Astrocyte (in vitro differentiated cells and primary cell): ENCODE data around the gene MIOX. TPM values are rescaled to one million over a fixed set of nuclear protein-coding genes. Genes with fewer than 3 reads are reported as not detected.

ENCODE experiments used
- DNase-seq: peaks from one replicate; pipeline ENCODE4 v3.0.0-alpha.2; 2010; ENCODE audit warnings: low read depth
- FAIRE-seq: peaks from 2 replicates; lab custom pipeline; 2011; peaks lifted over from hg19 to GRCh38; lab: Jason Lieb, UNC
- H2AFZ ChIP-seq: 2 replicates; pipeline ENCODE4 v1.6.0; 2012; ENCODE audit warnings: low read depth, low read length, inconsistent platforms
- H3K27ac ChIP-seq: 2 replicates; pipeline ENCODE4 v1.5.1; 2011; ENCODE audit warnings: low read depth, low read length, inconsistent platforms
- H3K27me3 ChIP-seq: 2 replicates; pipeline ENCODE4 v1.6.0; 2011; ENCODE audit warnings: low read length, inconsistent platforms; ENCODE audit not compliant: insufficient read depth
- H3K36me3 ChIP-seq: 2 replicates; pipeline ENCODE4 v1.5.1; 2011; ENCODE audit warnings: low read length, inconsistent platforms; ENCODE audit not compliant: insufficient read depth
- H3K4me1 ChIP-seq: 2 replicates; pipeline ENCODE4 v1.5.1; 2011; ENCODE audit warnings: low read length, inconsistent platforms; ENCODE audit not compliant: insufficient read depth
- H3K4me2 ChIP-seq: 2 replicates; pipeline ENCODE4 v1.6.0; 2012; ENCODE audit warnings: low read length, inconsistent platforms
- H3K4me3 ChIP-seq: 2 replicates; pipeline ENCODE4 v1.5.1; 2011; ENCODE audit warnings: low read depth, mild to moderate bottlenecking, low read length, inconsistent platforms; ENCODE audit not compliant: insufficient read depth
- H3K79me2 ChIP-seq: 2 replicates; pipeline ENCODE4 v1.6.0; 2012; ENCODE audit warnings: mild to moderate bottlenecking, low read length, inconsistent platforms; ENCODE audit not compliant: insufficient read depth
- H3K9ac ChIP-seq: 2 replicates; pipeline ENCODE4 v1.6.0; 2012; ENCODE audit warnings: mild to moderate bottlenecking, low read length, inconsistent platforms
- H3K9me3 ChIP-seq: 2 replicates; pipeline ENCODE4 v1.5.1; 2012; ENCODE audit warnings: low read depth, mild to moderate bottlenecking, low read length, inconsistent platforms; ENCODE audit not compliant: insufficient read depth
- H4K20me1 ChIP-seq: 2 replicates; pipeline ENCODE4 v1.6.0; 2012; ENCODE audit warnings: low read length, inconsistent platforms; ENCODE audit not compliant: insufficient read depth
- H3K27ac Mint-ChIP-seq: one replicate; pipeline ENCODE4 v1.8.0; 2021; ENCODE audit warnings: mild to moderate bottlenecking, mixed read lengths; ENCODE audit not compliant: unreplicated experiment
- H3K27me3 Mint-ChIP-seq: one replicate; pipeline ENCODE4 v1.8.0; 2021; ENCODE audit warnings: low read depth, mixed read lengths; ENCODE audit not compliant: unreplicated experiment
- H3K36me3 Mint-ChIP-seq: one replicate; pipeline ENCODE4 v1.8.0; 2021; ENCODE audit warnings: low read depth, mixed read lengths; ENCODE audit not compliant: unreplicated experiment
- H3K4me1 Mint-ChIP-seq: one replicate; pipeline ENCODE4 v1.8.0; 2021; ENCODE audit warnings: low read depth, mixed read lengths; ENCODE audit not compliant: unreplicated experiment
- H3K4me3 Mint-ChIP-seq: one replicate; pipeline ENCODE4 v1.8.0; 2021; ENCODE audit warnings: mild to moderate bottlenecking, moderate library complexity, mixed read lengths; ENCODE audit not compliant: unreplicated experiment
- H3K9me3 Mint-ChIP-seq: one replicate; pipeline ENCODE4 v1.8.0; 2021; ENCODE audit warnings: mild to moderate bottlenecking, mixed read lengths; ENCODE audit not compliant: unreplicated experiment
- CTCF ChIP-seq: IDR thresholded peaks from 2 replicates; pipeline ENCODE4 v1.5.1; 2011; ENCODE audit warnings: low read depth, mild to moderate bottlenecking, inconsistent platforms, low read length, moderate library complexity; ENCODE audit not compliant: insufficient read depth
- EZH2 ChIP-seq: IDR thresholded peaks from 2 replicates; pipeline ENCODE4 v1.6.1; 2012; ENCODE audit warnings: mild to moderate bottlenecking, low read length, inconsistent platforms; ENCODE audit not compliant: insufficient read depth
- total RNA-seq: library from RNA; stranded (reverse); gene quantifications from 2 replicates; pipeline ENCODE4 v1.2.1, GENCODE V29; 2021

Gene MIOX
- total RNA-seq, 1 donor from 2014 or later, result 0.91 TPM

- Histone ChIP-seq H3K27me3 (peaks cover 2% of the 10 kb centered on the region), H3K79me2 (no peaks in the 10 kb centered on the region), H3K36me3 (no peaks in the 10 kb centered on the region), H3K4me3 (no peak overlapping the region), H4K20me1 (no peaks in the 10 kb centered on the region), H3K4me2 (no peak overlapping the region), H3K27ac (no peak overlapping the region), H3K9ac (no peak overlapping the region), H2AFZ (no peak overlapping the region), H3K9me3 (no peaks in the 10 kb centered on the region), H3K4me1 (peaks cover 7% of the 10 kb centered on the region)
- Mint-ChIP-seq H3K27me3 (peaks cover 7% of the 10 kb centered on the region), H3K36me3 (peaks cover 5% of the 10 kb centered on the region), H3K9me3 (no peaks in the 10 kb centered on the region), H3K27ac (no peak overlapping the region), H3K4me1 (peaks cover 6% of the 10 kb centered on the region), H3K4me3 (no peak overlapping the region)
- no peak for DNase-seq
- no peak for FAIRE-seq
- TF ChIP-seq CTCF (no peak), EZH2 (no peak)
These were observed 789 bp downstream of the MIOX start for GRCh38 chr22:50487290-50488005.

GRCh38 chr22:50488006-50488677 lies 1.5 kb downstream of the MIOX start:
- H3K4me2 ChIP-seq, result no peak overlapping the region
- H3K9me3 ChIP-seq, result no peaks in the 10 kb centered on the region
- TF ChIP-seq EZH2, result no peak
- TF ChIP-seq CTCF, result no peak
- H3K4me1 Mint-ChIP-seq, result peaks cover 6% of the 10 kb centered on the region
- no peak overlapping the region for H3K4me3 ChIP-seq
- H4K20me1 ChIP-seq, result no peaks in the 10 kb centered on the region
- H3K36me3 ChIP-seq, result no peaks in the 10 kb centered on the region
- no peak overlapping the region for H3K4me3 Mint-ChIP-seq
- no peak overlapping the region for H3K27ac ChIP-seq
- H3K27ac Mint-ChIP-seq, result no peak overlapping the region
- FAIRE-seq (no peak), DNase-seq (no peak)
- no peak overlapping the region for H2AFZ ChIP-seq
- H3K79me2 ChIP-seq, result no peaks in the 10 kb centered on the region
- no peaks in the 10 kb centered on the region for H3K27me3 ChIP-seq
- no peak overlapping the region for H3K9ac ChIP-seq
- peaks cover 7% of the 10 kb centered on the region for H3K4me1 ChIP-seq
- no peaks in the 10 kb centered on the region for H3K9me3 Mint-ChIP-seq
- peaks cover 7% of the 10 kb centered on the region for H3K27me3 Mint-ChIP-seq
- peaks cover 5% of the 10 kb centered on the region for H3K36me3 Mint-ChIP-seq

GRCh38 chr22:50488886-50489285 lies 2.2 kb downstream of the MIOX start:
- Mint-ChIP-seq H3K4me3 (no peak overlapping the region), H3K9me3 (no peaks in the 10 kb centered on the region), H3K4me1 (peaks cover 6% of the 10 kb centered on the region)

More at GRCh38 chr22:50488886-50489285, 2.2 kb downstream of the MIOX start:
- Mint-ChIP-seq H3K27ac (no peak overlapping the region), H3K36me3 (peaks cover 5% of the 10 kb centered on the region), H3K27me3 (peaks cover 7% of the 10 kb centered on the region)
- H4K20me1 ChIP-seq, result no peaks in the 10 kb centered on the region
- TF ChIP-seq EZH2, result no peak
- no peak for TF ChIP-seq CTCF
- no peak overlapping the region for H2AFZ ChIP-seq
- H3K4me3 ChIP-seq, result no peak overlapping the region
- no peaks in the 10 kb centered on the region for H3K36me3 ChIP-seq
- no peak overlapping the region for H3K9ac ChIP-seq
- peaks cover 7% of the 10 kb centered on the region for H3K4me1 ChIP-seq
- H3K79me2 ChIP-seq, result no peaks in the 10 kb centered on the region
- H3K4me2 ChIP-seq, result no peak overlapping the region
- H3K9me3 ChIP-seq, result no peaks in the 10 kb centered on the region
- DNase-seq (no peak), FAIRE-seq (no peak)
- no peaks in the 10 kb centered on the region for H3K27me3 ChIP-seq
- no peak overlapping the region for H3K27ac ChIP-seq
